HepG2 (cell line): ENCODE measurements around the gene PDE4C. TPM values are rescaled to one million over a fixed set of nuclear protein-coding genes. Genes with fewer than 3 reads are reported as not detected.

Source experiments
- HMGXB3 ChIP-seq: sonication (generic); formaldehyde crosslinking; IDR thresholded peaks from 2 replicates; pipeline ENCODE4 v1.4.0; 2020; ENCODE audit warnings: missing genetic modification reagents, borderline replicate concordance
- KLF15 ChIP-seq: sonication (generic); formaldehyde crosslinking; IDR thresholded peaks from 2 replicates; pipeline ENCODE4 v1.8.1; 2023; ENCODE audit warnings: borderline replicate concordance, mild to moderate bottlenecking, inconsistent platforms, missing genetic modification reagents, mixed read lengths
- ZBTB43 ChIP-seq: sonication (generic); formaldehyde crosslinking; conservative IDR thresholded peaks from 2 replicates; pipeline ENCODE4 v1.4.0; 2020; ENCODE audit warnings: missing genetic modification reagents
- ZNF484 ChIP-seq: sonication (generic); formaldehyde crosslinking; IDR thresholded peaks from 2 replicates; pipeline ENCODE4 v1.5.1; 2020; ENCODE audit warnings: mild to moderate bottlenecking, low read depth, missing genetic modification reagents, borderline replicate concordance
- ZNF550 ChIP-seq: sonication (generic); formaldehyde crosslinking; IDR thresholded peaks from 2 replicates; pipeline ENCODE4 v1.4.0; 2020; ENCODE audit warnings: mild to moderate bottlenecking, missing genetic modification reagents, borderline replicate concordance
- polyA plus RNA-seq, 8 experiments: library from polyadenylated mRNA; depleted of rRNA in 3 of 8; stranded (reverse) in 7 of 8; unstranded in 1 of 8; fragments of >200 nt; fragmentation: Illumina TruSeq in 4 of 8; extraction: Trizol in 4 of 8; gene quantifications; 2 replicates each; pipeline versions ENCODE4 v1.2.1 to v1.2.3, GENCODE V29; 2011 to 2016; ENCODE audit warnings: low read depth in 4 of 8, missing spikeins in 1 of 8, mixed read lengths in 1 of 8; ENCODE audit not compliant: insufficient read depth in 1 of 8
- total RNA-seq, 5 experiments: library from RNA; depleted of rRNA; stranded (reverse); fragments of >200 nt; fragmentation: Illumina TruSeq; extraction: Trizol; gene quantifications; 2 replicates each; pipeline ENCODE4 v1.2.3, GENCODE V29; 2016; ENCODE audit warnings: low read depth in 1 of 5
- TF ChIP-seq, protein P1 (sequence below): IDR thresholded peaks from 2 replicates; pipeline ENCODE4 v1.6.1; 2016; ENCODE audit warnings: low read depth, control low read depth

Gene PDE4C
- total and polyA plus RNA-seq, 2 of the 13 experiments (the other 11 are each of a cell fraction or from before 2014, with no cell fraction given), result 1.4 to 14.0 TPM

GRCh38 chr19:18271433-18271841, 45.2 kb upstream of the PDE4C start (continued):
- TF ChIP-seq HMGXB3 (CRISPR knock-in tag) (no peak), ZBTB43 (CRISPR knock-in tag) (no peak), KLF15 (CRISPR knock-in tag) (no peak), ZNF550 (CRISPR knock-in tag) (no peak), ZNF484 (CRISPR knock-in tag) (no peak)
- TF ChIP-seq, protein P1, sequence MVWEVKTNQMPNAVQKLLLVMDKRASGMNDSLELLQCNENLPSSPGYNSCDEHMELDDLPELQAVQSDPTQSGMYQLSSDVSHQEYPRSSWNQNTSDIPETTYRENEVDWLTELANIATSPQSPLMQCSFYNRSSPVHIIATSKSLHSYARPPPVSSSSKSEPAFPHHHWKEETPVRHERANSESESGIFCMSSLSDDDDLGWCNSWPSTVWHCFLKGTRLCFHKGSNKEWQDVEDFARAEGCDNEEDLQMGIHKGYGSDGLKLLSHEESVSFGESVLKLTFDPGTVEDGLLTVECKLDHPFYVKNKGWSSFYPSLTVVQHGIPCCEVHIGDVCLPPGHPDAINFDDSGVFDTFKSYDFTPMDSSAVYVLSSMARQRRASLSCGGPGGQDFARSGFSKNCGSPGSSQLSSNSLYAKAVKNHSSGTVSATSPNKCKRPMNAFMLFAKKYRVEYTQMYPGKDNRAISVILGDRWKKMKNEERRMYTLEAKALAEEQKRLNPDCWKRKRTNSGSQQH (CRISPR knock-in tag), result no peak
